Trophoblast cell (in vitro differentiated cells and primary cell): ENCODE measurements around the gene ASCC1.
A peak's percentile ranks its signal among the peaks of the same experiment; 100 is the strongest.

Experiments used
- DNase-seq, 2 donors: peaks; one replicate each; pipeline ENCODE4 v3.0.0-alpha.2; 2016
- H2AFZ ChIP-seq: 2 replicates; pipeline ENCODE4 v1.6.1; 2013; ENCODE audit warnings: low read length, moderate library complexity, mild to moderate bottlenecking; ENCODE audit not compliant: insufficient read depth, poor library complexity
- H2AK5ac ChIP-seq: 2 replicates; pipeline ENCODE4 v1.6.1; 2013; ENCODE audit warnings: mild to moderate bottlenecking, low read length
- H2BK120ac ChIP-seq: 2 replicates; pipeline ENCODE4 v1.6.1; 2013; ENCODE audit warnings: low read length, mild to moderate bottlenecking, moderate library complexity; ENCODE audit not compliant: insufficient read depth, poor library complexity
- H2BK12ac ChIP-seq: 2 replicates; pipeline ENCODE4 v1.6.1; 2013; ENCODE audit warnings: mild to moderate bottlenecking, low read length, moderate library complexity
- H2BK5ac ChIP-seq: 2 replicates; pipeline ENCODE4 v1.6.1; 2013; ENCODE audit warnings: low read length, low read depth, moderate library complexity, mild to moderate bottlenecking; ENCODE audit not compliant: poor library complexity
- H3K14ac ChIP-seq: 2 replicates; pipeline ENCODE4 v1.6.1; 2013; ENCODE audit warnings: mild to moderate bottlenecking, low read length
- H3K18ac ChIP-seq: 2 replicates; pipeline ENCODE4 v1.6.1; 2013; ENCODE audit warnings: mild to moderate bottlenecking, low read length
- H3K23ac ChIP-seq: 2 replicates; pipeline ENCODE4 v1.6.1; 2013; ENCODE audit warnings: low read length
- H3K27ac ChIP-seq: 2 replicates; pipeline ENCODE4 v1.5.1; 2013; ENCODE audit warnings: low read depth, mild to moderate bottlenecking, inconsistent platforms, low read length, moderate library complexity
- H3K27me3 ChIP-seq: 2 replicates; pipeline ENCODE4 v1.6.1; 2013; ENCODE audit warnings: inconsistent platforms, mild to moderate bottlenecking, low read length, moderate library complexity; ENCODE audit not compliant: insufficient read depth
- H3K36me3 ChIP-seq, 2 experiments: 1 replicate in 1 of 2; 2 replicates in 1 of 2; pipeline ENCODE4 v1.6.1; 2013; ENCODE audit warnings: low read length in 2 of 2, mild to moderate bottlenecking in 2 of 2, moderate library complexity in 1 of 2; ENCODE audit not compliant: insufficient read depth in 2 of 2, control insufficient read depth in 1 of 2
- H3K4ac ChIP-seq: 2 replicates; pipeline ENCODE4 v1.6.1; 2013; ENCODE audit warnings: low read depth, mild to moderate bottlenecking, low read length, moderate library complexity
- H3K4me1 ChIP-seq, 2 experiments: 1 replicate in 1 of 2; 2 replicates in 1 of 2; pipeline ENCODE4 v1.6.1; 2013; ENCODE audit warnings: low read length in 2 of 2, mild to moderate bottlenecking in 2 of 2, moderate library complexity in 1 of 2; ENCODE audit not compliant: insufficient read depth in 2 of 2, control insufficient read depth in 1 of 2
- H3K4me2 ChIP-seq: 2 replicates; pipeline ENCODE4 v1.6.1; 2013; ENCODE audit warnings: inconsistent platforms, mild to moderate bottlenecking, low read length, moderate library complexity
- H3K4me3 ChIP-seq: 2 replicates; pipeline ENCODE4 v1.5.1; 2013; ENCODE audit warnings: mild to moderate bottlenecking, low read depth, low read length, inconsistent platforms
- H3K79me1 ChIP-seq: one replicate; pipeline ENCODE4 v1.6.1; 2013; ENCODE audit warnings: low read length
- H3K79me2 ChIP-seq: 2 replicates; pipeline ENCODE4 v1.6.1; 2013; ENCODE audit warnings: low read length, mild to moderate bottlenecking; ENCODE audit not compliant: control insufficient read depth, insufficient read depth, poor library complexity
- H3K9ac ChIP-seq: 2 replicates; pipeline ENCODE4 v1.6.1; 2013; ENCODE audit warnings: mild to moderate bottlenecking, low read length
- H3K9me3 ChIP-seq: 2 replicates; pipeline ENCODE4 v1.6.1; 2013; ENCODE audit warnings: low read depth, mild to moderate bottlenecking, control low read depth, inconsistent platforms, low read length; ENCODE audit not compliant: insufficient read depth
- H4K12ac ChIP-seq: 2 replicates; pipeline ENCODE4 v1.6.1; 2013; ENCODE audit warnings: low read depth, mild to moderate bottlenecking, low read length, moderate library complexity
- H4K8ac ChIP-seq: 2 replicates; pipeline ENCODE4 v1.6.1; 2013; ENCODE audit warnings: low read depth, mild to moderate bottlenecking, low read length, moderate library complexity
- H4K91ac ChIP-seq: one replicate; pipeline ENCODE4 v1.6.1; 2013; ENCODE audit warnings: low read depth, mild to moderate bottlenecking, low read length, moderate library complexity
- WGBS: extraction: QIAGEN DNeasy Blood & Tissue Kit; methylation state at CpG from one replicate; pipeline ENCODE4 v1.1.7; 2013; ENCODE audit warnings: missing lambda C conversion rate; ENCODE audit not compliant: insufficient read length, insufficient coverage; ENCODE audit errors: extremely low coverage; 5-methylcytosine and 5-hydroxymethylcytosine counted together

Gene ASCC1

DNA sequence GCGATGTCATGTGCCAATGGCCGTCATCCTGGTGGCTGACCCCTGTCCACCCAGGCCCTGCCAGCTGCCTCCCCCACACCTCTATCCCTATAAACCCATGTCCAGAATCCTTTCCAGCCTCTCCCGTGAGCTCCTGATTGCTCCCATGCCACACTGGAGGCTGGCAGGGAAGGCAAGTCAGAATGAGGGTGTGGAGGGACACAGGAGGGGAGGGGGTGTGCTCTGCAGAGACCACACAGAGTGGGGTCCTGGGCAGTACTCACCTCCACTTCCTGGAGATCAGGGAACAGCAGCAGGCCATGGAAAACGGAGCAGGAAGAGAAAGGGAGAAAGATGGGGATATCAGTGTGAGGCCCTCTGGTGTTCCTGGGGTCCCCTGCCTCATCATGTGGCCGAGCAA is 143.4 kb downstream of the ASCC1 start:
- H4K8ac ChIP-seq = no peak overlapping the region
- no peaks in the 10 kb centered on the region for H3K36me3 ChIP-seq
- H3K4me3 ChIP-seq = no peak overlapping the region

DNA sequence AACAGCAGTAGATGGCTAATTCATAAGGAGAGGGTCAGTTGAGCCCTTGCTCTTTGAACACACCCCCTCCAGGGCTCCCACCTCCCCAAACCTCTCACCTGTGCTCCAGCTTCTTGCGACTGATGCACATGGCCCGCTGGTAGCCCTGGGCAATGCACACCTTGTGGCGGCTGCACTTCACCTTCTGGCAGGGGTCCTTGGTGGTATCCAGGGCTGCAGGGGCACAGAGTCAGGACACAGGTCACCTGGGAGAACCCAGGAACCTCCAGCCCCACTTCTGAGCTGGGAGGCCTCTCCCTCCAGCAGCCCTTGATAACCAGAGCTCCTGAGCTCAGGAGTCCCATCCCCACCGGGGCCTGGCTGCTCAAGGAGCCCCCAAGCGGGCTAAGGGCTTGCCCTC is 144.0 kb downstream of the ASCC1 start:
- Histone ChIP-seq H2BK5ac (no peak overlapping the region), H3K4ac (no peak overlapping the region), H3K14ac (no peak overlapping the region), H2BK120ac (no peak overlapping the region), H3K9ac (no peak overlapping the region), H3K27ac (no peak overlapping the region), H3K9me3 (peaks cover 2% of the 10 kb centered on the region), H3K4me3 (no peak overlapping the region), H2BK12ac (no peak overlapping the region), H3K79me2 (no peaks in the 10 kb centered on the region), H3K27me3 (no peaks in the 10 kb centered on the region), H4K12ac (no peak overlapping the region), H3K4me1 (peaks cover 5 to 15% of the 10 kb centered on the region in 2 experiments), H3K18ac (no peak overlapping the region), H2AFZ (no peak overlapping the region), H3K36me3 (no peaks in the 10 kb centered on the region), H3K79me1 (no peaks in the 10 kb centered on the region), H4K91ac (no peak overlapping the region), H3K23ac (no peak overlapping the region), H4K8ac (no peak overlapping the region), H2AK5ac (no peak overlapping the region), H3K4me2 (no peak overlapping the region)
- no CpG with 5 or more reads among the region's 5 CpGs for WGBS
- DNase-seq = no peak

More for the DNA sequence above, 143.4 kb downstream of the ASCC1 start:
- DNase-seq = no peak
- Histone ChIP-seq H2BK12ac (no peak overlapping the region), H3K14ac (no peak overlapping the region), H3K79me2 (no peaks in the 10 kb centered on the region), H3K18ac (no peak overlapping the region), H2BK120ac (no peak overlapping the region), H4K12ac (no peak overlapping the region), H3K4ac (no peak overlapping the region), H3K79me1 (no peaks in the 10 kb centered on the region), H3K9ac (no peak overlapping the region), H4K91ac (no peak overlapping the region), H3K4me2 (no peak overlapping the region), H3K9me3 (peaks cover 2% of the 10 kb centered on the region), H2AK5ac (no peak overlapping the region), H2AFZ (no peak overlapping the region), H3K23ac (no peak overlapping the region), H2BK5ac (no peak overlapping the region), H3K27me3 (no peaks in the 10 kb centered on the region), H3K4me1 (peaks cover 5 to 15% of the 10 kb centered on the region in 2 experiments), H3K27ac (no peak overlapping the region)
- WGBS = no CpG with 5 or more reads among the region's 5 CpGs

DNA sequence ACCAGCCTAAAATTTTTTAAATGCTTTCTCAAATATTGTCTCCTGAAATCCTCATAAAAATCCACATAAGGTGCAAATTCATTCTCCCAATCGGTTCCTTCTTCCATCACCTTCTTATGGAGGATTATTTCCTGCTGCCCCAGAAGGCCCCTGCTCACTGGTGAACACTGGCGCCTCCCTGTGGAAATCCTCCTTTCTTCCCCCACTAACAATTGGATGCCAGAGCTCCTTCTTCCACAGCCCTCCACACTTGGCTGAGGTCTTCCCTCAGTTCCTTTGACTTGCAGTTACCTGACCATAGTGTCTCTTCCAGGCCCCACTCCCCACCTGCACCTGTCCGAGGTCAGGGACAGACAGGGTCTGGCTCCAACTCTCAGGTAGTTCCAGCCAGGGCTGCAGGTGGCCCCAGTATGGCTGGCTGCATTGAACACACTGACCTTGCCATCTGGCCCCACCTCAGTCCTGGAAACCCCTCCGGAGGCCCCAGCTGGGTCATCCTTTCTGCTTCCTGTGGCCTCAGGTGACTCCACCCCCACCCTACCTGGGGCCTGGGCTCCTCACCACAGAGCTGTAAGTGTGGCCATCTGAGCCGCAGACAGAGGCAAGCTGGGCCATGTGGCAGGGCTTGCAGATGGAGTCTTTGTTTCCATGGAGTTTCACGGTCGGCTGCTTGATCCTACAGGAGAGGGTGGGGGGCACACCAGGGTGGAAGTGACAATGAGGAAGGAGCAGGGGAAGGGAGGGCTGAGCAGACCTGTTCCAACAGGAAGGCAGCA is 146.1 kb downstream of the ASCC1 start:
- H3K4ac ChIP-seq = no peak overlapping the region
- H4K8ac ChIP-seq = no peak overlapping the region
- no peak overlapping the region for H3K14ac ChIP-seq
- no peak overlapping the region for H2BK12ac ChIP-seq
- no peak overlapping the region for H2BK5ac ChIP-seq
- H3K23ac ChIP-seq = no peak overlapping the region
- H3K27me3 ChIP-seq = no peaks in the 10 kb centered on the region
- H2BK120ac ChIP-seq = no peak overlapping the region
- no peaks in the 10 kb centered on the region for H3K36me3 ChIP-seq
- H3K4me2 ChIP-seq = no peak overlapping the region
- H3K27ac ChIP-seq = no peak overlapping the region
- no peak overlapping the region for H4K91ac ChIP-seq
- WGBS = no CpG with 5 or more reads among the region's 7 CpGs
- H3K4me1 ChIP-seq = peaks cover 5 to 15% of the 10 kb centered on the region in 2 experiments
- H3K79me2 ChIP-seq = no peaks in the 10 kb centered on the region
- no peak overlapping the region for H3K9ac ChIP-seq
- no peak overlapping the region for H3K4me3 ChIP-seq
- H3K9me3 ChIP-seq = peaks cover 2% of the 10 kb centered on the region
- no peaks in the 10 kb centered on the region for H3K79me1 ChIP-seq
- no peak overlapping the region for H4K12ac ChIP-seq
- no peak overlapping the region for H2AFZ ChIP-seq
- DNase-seq = no peak
- no peak overlapping the region for H2AK5ac ChIP-seq
- H3K18ac ChIP-seq = no peak overlapping the region

DNA sequence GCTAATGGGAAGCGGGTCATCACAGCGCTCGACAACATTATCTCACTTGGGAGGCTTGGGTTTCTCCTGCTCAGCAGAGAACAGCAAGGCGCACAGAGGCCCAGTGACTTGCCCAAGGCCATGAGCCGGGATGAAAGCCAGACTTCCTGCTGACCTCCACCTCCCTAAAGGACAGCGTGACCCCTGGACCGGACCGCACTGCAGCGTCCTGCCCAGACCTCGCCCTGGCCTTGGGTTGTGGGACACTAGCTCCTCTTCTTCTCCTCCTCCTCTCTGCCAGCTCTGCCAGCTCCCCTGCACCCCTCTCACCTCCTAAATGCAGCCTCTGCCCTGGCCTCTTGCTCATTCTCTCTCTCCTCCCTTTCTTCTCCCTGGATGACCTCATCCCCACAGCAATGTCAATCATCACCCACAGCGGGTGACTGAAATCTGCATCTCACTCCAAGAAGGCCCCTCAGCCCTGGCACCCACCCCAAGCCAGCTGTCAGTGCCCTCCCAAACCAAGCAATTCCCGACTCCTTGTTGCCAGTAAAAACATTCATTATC is 147.1 kb downstream of the ASCC1 start:
- peaks cover 5 to 15% of the 10 kb centered on the region in 2 experiments for H3K4me1 ChIP-seq
- H3K23ac ChIP-seq = no peak overlapping the region
- no peak overlapping the region for H3K14ac ChIP-seq
- no peak overlapping the region for H2BK120ac ChIP-seq
- H4K8ac ChIP-seq = no peak overlapping the region
- no peak overlapping the region for H3K9ac ChIP-seq
- H2AK5ac ChIP-seq = no peak overlapping the region
- H3K27me3 ChIP-seq = no peaks in the 10 kb centered on the region
- WGBS = no CpG with 5 or more reads among the region's 12 CpGs
- H3K9me3 ChIP-seq = peaks cover 2% of the 10 kb centered on the region
- no peaks in the 10 kb centered on the region for H3K79me1 ChIP-seq
- H3K27ac ChIP-seq = no peak overlapping the region
- H3K4me2 ChIP-seq = peak overlapping the region; percentile 16
- no peak overlapping the region for H4K12ac ChIP-seq
- H3K18ac ChIP-seq = no peak overlapping the region
- DNase-seq = no peak
- H2BK12ac ChIP-seq = no peak overlapping the region
- no peak overlapping the region for H3K4me3 ChIP-seq
- no peaks in the 10 kb centered on the region for H3K36me3 ChIP-seq
- H2BK5ac ChIP-seq = no peak overlapping the region
- H3K79me2 ChIP-seq = no peaks in the 10 kb centered on the region
- no peak overlapping the region for H3K4ac ChIP-seq
- H4K91ac ChIP-seq = no peak overlapping the region
- no peak overlapping the region for H2AFZ ChIP-seq
